ACHN (cell line): ENCODE measurements around the gene QRICH1.

Experiments used
- DNase-seq: peaks from one replicate; pipeline ENCODE4 v3.0.0-alpha.2; 2015
- in situ Hi-C: cut with HindIII; loops from 2 replicates; pipeline ENCODE4 v1.10.0; 2017; ENCODE audit warnings: low sequenced_read_pairs, low pct_ligation_motif_present, low pct_unique_long_range_greater_than_20kb

Gene QRICH1

DNA sequence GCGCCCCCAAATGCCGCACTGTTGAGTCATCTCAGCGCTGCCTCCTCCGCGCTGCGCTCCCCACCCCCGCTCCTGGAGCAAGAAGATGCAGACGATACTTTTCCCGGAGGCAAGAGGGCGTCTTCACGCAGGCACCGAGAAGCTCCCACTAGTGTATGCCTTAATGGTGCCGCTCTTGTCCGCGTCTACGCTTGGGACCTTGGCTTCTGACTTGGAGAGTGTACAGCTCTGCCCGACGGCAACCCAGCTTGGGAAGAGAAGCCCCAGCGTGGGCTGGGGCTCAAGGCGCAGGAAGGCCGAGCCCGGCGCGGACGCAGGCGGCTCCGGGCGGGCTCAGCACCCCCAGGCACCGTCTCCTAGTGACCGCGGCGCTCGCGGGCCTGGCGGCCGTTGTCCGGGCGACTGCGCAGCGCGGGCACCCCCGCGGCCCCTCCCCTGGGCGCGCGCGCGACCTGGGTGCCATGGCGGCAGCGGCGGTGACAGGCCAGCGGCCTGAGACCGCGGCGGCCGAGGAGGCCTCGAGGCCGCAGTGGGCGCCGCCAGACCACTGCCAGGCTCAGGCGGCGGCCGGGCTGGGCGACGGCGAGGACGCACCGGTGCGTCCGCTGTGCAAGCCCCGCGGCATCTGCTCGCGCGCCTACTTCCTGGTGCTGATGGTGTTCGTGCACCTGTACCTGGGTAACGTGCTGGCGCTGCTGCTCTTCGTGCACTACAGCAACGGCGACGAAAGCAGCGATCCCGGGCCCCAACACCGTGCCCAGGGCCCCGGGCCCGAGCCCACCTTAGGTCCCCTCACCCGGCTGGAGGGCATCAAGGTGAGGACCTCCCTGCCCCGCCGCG is 103.9 kb downstream of the QRICH1 start, which contains the start of gene P4HTM:
TSS of gene P4HTM (plus strand) at position 446 of the 840 bp plus-strand sequence. CDS start at position 462, 16 bp downstream.
- peak; percentile 90 for DNase-seq
- in situ Hi-C loops = no loop called here

DNA sequence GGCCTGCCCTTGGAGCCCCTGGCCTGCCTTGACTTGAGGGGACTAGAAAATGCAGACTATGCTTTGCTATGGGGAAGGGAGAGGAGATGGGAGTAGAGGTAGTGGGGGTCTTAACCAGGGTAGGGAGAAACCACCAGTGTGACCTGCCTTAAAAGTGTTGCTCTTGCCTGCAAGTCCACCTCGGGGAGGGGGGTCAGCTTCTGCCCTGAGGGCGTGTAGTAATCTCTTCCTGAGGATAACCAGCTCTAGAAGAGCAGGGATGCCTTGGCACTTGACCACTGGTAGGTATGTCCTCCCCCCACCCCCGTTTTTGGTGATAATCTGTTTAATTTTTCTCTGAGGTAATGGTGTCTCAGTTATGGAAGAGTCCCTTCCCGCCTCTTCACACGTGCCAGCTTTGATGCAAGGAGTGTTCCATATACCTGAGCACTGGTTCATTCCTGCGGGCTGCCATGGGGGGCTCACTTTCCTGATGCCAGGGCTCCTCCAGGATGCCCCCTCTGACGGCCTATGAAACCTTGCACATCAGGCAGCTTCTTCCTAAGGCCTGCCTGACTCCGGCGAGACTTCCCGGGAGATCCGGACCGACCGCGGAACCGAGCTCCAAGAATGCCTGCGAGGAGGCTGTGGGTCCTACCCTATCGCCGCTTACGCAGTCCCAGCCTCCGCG is 104.6 kb downstream of the QRICH1 start:
- peak; percentile 10 for DNase-seq
- in situ Hi-C loops = no loop called here

DNA sequence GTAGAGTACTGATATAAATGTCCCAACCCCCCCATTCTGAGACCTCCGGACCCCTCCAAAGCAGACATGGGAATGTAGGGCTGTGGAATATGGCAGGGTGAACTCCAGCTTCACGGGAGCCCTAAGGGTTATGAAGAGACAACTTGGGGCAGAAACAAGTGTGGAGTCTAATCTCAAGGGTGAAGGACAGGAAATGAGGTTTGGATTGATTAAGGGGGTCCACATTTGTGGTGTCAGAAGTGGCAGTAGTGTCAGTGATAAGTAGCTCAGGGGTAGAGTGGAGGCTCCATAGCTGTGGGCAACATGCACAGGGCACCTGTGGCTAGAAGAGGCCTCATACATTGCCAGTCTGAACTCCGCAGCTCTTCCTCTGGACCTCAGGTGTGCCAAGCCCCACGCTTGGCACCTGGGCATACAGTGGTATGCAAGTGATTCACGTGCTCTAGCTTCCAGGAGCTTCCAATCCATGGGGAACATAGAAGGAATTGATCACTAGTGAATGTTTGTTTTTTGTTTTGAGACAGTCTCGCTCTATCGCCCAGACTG is 108.0 kb downstream of the QRICH1 start:
- in situ Hi-C loops = no loop called here
- no peak for DNase-seq

DNA sequence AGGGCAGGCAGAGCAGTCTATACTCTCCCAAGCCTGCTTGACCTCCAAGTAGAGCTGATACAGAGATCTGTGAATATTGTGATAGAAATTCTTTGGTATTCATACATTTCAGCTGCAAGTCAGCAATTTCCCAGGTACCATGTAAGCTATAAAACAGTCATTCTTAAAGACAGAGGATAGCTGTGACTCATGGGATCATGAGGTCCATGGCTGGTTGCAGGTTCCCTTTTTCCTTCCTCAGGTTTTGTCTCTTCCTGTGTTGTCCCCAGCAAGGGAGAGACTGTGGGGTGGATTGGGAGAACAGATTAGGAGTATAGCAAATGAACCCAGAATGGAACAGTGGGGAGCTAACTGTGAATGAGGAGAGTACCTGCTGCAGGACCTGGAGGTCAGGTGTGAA is 109.2 kb downstream of the QRICH1 start:
- in situ Hi-C loops = no loop called here
- no peak for DNase-seq

DNA sequence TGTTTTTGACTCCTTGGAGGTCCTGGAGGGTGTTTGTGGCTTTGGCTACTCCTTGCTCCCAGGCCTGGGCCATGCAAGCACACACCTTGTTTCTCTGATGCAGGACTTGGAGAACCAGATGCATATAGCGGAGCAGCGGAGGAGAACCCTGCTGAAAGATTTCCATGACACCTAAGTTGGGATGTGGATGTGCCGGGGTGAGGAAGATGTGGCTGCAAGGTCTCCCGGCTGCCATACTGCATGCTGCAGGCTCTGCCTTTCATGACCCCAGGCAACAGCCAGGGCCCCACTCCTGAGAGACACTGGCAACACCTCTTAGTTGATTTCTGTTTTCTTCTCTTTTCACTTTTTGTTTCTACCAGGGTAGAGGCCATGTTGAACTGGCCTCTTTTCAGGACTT is 110.8 kb downstream of the QRICH1 start:
- no peak for DNase-seq
- in situ Hi-C loops = no loop called here

DNA sequence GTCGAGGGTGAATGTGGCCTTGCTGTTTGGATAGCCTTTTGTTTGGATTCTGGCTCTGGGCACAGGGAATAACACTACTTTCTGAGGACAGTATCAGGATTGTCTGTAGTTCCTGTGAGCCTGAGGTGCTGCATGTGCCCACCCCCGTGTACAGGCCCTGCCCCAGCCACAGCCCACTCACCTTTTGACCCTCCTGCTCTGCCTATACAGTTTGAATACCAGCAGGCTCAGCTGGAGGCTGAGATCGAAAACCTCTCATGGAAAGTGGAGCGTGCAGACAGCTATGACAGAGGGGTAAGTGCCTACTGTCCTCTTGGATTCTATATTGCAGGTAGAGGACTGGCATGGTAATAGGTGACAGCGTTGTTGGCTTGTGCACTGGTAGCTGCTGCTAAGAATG is 111.2 kb downstream of the QRICH1 start:
- DNase-seq = no peak
- in situ Hi-C loops = no loop called here

DNA sequence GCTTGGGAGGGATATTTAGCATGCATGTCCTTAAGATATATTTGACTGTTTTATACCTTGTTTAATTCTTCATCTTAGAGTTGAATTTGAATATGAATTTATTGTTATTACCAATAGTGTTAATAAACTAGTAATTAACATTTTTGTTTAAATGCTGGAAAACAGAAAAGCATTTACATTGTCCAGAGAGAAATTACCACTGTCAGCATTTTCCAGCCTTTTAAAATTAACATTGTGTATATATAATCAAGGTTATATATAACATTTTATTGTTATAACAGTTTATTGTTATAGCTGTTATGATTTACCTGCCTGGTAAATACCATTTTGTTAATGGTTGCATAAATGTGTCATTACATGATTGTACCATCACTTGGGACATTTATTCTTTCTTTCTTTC is 111.9 kb downstream of the QRICH1 start:
- DNase-seq = no peak
- in situ Hi-C loops = no loop called here

DNA sequence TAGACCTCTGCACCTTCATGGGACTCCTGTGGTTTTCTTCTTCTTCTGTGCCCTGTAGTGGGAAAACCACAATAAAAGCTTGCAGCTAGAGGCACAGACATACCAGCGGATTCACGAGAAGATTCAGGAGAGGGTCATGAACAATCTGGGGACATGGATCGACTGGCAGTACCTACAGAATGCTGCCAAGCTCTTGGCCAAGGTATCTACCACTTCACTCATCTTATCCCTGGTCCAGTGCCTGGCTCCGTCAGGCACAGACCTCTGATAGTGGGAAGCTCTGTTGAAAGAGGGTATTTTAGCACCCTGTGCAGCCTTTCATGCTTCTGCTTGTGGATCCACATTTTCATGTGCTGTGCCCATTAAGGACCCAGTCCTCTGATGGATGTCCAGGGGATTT is 113.6 kb downstream of the QRICH1 start:
- in situ Hi-C loops = no loop called here
- DNase-seq = no peak
